Measurements from ENCODE around the gene U2AF2.

U2AF2 gene

DNA sequence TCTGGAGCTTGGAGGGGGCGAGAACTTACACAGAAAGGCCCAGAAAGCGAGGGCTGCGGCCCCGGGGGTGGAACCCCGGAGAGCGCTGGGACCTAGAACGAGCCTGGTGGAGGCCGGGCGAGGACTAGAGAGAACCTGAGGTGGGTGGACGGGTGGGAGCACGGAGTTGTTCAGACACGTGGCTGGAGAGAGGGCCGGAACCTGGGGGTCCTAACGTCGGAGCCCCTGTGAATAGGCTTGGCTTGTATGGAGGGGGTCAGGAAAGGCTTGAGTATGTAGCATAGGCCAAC lies 11.0 kb upstream of the U2AF2 start:
- DNase-seq, result peak in 1 of 4 experiments; percentile 41

DNA sequence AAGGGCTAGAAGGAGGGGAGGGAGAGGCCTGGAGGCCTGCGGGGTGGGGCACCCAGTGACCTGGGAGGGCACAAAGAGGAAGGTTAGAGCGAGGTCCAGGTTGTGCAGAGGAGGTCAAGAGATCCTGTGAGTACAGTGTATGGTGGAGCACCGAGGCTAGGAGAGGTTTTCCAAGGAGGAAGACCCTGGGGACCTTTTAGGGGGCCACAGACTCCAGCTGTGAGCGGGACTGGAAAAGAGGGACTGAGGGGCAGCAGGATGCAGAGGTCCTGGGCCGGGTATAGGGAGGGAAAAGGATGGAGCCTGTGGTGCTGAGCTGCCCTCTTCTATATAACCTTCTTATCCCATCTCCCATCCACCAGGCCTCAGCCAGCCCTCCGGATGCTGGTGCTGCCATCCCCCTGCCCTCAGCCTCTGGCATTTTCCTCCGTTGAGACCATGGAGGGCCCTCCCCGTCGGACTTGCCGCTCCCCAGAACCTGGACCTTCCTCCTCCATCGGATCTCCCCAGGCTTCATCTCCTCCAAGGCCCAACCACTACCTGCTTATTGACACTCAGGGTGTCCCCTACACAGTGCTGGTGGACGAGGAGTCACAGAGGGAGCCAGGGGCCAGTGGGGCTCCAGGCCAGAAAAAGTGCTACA lies 10.5 kb upstream of the U2AF2 start:
- DNase-seq, result no peak

DNA sequence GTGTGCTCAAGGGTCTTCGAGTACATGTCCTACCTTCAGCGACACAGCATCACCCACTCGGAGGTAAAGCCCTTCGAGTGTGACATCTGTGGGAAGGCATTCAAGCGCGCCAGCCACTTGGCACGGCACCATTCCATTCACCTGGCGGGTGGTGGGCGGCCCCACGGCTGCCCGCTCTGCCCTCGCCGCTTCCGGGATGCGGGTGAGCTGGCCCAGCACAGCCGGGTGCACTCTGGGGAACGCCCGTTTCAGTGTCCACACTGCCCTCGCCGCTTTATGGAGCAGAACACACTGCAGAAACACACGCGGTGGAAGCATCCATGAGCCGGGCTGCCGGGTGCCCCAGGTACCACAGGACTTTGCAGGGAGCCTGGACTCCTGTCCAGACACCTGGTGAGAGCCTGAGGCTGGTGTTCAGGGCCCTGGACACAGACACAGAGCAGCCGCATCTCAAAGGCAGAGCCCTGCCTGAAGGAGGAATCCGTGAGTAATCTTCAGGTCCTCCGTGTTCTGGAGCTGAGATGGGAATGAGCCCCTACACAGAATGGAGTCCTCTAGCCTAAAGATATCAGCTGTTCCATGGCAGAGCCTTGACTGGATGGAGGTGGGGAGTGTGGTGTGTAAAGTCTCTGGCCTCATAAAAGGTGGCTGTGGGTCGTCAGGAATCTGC lies 9.9 kb upstream of the U2AF2 start:
- no peak for DNase-seq

DNA sequence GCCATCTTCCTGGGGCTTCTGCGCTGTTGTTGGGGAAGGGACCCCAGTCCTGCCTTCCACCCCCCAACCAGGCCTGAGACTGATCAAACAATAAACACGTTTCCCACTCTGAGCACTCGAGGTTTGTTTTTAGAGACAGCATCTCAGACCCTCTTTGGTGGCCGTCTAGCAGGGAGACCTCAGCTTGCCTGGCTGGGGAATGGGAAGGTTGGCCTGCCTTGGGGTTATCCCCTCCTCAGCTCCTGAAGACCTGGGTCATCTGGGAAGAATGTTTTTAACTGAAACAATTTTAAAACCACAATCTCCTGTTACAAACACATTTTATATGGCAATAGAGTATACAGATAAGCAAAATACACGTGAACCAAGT lies 9.3 kb upstream of the U2AF2 start:
- no peak for DNase-seq

DNA sequence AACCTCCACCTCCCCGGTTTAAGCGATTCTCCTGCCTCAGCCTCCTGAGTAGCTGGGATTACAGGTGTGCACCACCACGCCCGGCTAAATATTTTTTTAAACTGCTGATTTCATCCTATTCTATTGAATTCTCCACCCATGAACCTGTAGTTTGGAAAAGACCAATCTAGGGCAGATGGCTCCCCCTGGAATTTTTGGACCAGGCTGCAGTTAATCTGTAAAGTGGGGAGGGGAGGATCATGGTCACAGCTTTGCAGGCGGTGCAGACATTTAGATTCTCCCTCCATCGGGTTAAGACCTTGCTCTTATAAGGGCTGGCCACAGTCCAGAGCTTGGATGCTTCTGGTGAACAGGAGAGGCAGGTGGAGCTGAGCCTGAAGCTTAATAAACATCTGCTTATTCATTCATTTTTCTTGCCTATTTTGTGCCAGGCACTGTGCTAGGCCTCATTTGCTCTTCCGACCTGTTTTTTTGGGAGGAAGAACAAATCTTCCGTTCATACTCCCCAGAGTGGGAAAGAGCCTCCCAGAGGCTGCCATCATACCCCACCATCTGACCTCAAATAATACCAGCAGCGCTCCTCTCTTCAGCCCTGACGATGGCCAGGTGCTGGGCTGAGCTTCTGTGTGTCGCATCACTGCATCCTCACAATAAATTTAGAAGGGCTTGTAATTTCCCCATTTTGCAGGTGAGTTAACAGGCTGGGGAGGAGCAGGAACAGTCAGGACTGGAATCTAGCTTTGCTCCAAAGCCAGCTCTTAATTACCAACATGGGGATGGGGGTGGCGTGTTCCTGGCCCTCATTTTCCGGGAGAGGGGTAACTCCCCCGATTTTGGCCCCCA lies 7.7 kb upstream of the U2AF2 start:
- no peak for DNase-seq

DNA sequence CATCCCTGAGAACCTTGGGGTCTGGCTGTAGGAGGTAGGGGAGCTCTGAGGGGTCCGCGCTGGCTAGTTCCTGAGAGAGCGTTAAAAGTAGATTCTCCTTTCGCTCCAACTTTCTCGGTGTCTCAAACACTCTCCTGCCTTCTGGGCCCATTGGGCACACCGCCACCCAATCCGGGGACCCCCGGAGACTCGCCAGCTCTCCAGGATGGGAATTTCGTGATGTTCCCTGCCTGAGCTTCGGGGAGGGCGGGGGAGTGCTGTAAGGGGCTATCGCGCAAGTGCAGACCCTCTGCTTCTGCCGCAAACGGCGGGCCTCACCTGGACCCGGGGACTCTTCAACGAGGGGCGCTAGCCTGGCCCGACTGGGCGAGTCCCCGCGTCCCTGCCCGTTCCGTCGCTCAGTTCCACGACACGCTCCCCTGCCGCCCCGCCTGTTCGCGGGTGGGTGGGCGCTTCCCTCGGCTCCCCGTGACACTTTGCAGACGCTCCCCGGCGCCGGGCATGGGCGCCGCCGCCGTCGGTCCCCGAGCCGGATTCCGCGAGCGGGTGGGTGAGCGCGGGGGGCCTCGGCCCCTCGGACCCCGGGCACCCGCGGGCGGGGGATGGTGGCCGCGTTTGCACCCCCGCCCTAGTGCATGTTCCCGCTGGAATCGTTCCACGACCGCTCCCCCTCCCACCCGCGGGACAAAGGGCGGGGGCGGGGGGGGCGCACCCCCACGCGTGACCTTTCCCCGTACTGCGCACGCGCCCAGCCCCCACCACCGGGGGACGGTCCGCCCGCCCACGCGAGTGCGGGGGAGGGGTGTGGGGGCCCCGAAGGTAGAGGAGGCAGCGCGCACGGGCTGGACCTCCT lies 6.9 kb upstream of the U2AF2 start, which contains the start of gene CCDC106:
CCDC106 (plus strand) TSS at position 481 of the 853 bp plus-strand sequence. CDS start 835 bp downstream, outside the sequence.
- peak; percentile 50 to 82 (median 66) for DNase-seq

DNA sequence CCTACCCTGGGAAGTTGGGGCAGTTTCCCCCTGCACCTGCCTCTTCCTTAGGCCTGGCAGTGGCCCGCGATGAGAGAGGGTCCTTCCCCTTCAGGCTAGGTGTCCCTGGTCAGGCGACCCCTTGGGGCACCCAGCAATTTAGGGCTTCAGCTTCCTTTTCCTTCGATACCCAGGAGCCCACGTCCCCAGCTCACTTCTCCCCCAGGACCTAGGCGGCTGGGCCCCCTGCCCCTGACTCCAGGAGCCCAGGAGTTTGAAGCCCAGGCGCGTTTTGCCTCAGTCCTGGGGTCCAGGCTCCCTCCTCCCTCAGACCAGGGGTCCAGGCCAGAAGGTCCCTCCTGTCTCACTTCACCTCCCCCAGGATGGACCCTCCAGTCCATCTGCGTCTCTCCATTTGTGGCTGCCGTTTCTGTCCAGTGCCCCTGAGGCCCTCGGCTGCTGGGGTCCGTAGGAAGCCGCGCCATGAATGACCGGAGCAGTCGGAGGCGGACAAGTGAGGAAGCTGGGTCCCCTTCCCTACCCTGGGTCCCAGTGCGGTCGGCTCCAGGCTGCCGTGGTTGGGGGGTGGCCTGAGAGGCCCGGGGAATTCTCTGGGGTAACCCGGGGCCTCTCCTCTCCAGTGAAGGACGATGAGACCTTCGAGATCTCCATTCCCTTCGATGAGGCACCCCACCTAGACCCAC lies 6.1 kb upstream of the U2AF2 start:
- peak in 1 of 4 experiments; percentile 25 for DNase-seq

DNA sequence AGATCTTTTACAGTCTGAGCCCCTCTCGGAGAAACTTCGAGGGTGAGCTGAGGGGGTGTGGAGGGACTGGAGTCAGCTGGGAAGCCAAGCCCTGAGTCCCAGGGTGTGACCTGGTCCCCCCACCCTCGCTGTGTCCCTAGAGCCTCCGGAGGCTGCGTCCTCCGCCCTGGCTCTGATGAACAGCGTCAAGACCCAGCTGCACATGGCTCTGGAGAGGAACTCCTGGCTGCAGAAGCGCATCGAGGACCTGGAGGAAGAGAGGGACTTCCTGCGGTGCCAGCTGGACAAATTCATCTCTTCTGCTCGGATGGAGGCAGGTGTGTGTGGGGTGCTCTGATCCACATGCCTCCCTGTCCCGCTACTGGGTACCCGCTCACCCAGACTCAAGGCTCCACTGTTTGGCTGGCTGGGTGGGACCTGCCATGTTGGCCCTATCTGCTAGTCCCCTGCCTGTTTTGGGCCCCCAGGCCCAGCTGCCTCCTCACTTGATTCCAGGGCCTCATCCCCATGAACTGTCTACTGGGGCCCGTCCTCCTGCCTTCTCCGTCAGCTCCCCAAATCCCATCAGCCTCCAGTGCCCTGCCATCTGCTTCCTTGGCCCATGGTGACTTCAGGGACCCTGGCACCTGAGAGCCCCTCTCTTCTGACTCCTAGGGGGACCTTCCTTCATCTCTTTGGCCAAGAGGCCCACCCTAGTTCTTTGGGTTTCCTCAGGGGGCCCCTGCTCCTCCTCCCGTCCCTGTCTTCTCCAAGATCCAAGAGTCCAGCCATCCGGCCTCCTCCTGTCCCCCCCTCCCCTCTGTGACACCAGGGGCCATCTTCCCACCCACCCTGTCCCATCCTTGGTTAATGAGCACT lies 5.3 kb upstream of the U2AF2 start:
- no peak for DNase-seq

DNA sequence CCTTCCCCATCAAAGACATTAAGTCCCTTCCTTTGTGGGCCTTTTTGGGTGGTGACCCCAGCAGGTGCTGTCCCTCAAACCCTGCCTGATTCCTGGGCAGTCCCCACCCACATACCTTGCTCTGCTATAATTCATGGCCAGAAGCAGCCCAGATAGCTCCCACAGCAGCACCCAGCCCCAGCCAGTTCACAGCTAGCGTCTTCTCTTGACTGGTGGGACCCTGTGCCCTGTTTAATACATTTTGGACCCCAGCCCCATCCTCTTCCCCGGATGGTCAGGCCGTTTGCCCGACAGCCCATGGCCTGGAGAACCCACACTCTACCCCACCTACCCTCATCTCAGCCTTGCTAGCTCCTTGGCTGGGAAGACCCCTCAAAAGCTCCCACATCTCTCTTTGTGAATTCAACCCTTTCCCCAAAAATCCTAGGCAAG lies 4.7 kb upstream of the U2AF2 start:
- DNase-seq, result no peak

DNA sequence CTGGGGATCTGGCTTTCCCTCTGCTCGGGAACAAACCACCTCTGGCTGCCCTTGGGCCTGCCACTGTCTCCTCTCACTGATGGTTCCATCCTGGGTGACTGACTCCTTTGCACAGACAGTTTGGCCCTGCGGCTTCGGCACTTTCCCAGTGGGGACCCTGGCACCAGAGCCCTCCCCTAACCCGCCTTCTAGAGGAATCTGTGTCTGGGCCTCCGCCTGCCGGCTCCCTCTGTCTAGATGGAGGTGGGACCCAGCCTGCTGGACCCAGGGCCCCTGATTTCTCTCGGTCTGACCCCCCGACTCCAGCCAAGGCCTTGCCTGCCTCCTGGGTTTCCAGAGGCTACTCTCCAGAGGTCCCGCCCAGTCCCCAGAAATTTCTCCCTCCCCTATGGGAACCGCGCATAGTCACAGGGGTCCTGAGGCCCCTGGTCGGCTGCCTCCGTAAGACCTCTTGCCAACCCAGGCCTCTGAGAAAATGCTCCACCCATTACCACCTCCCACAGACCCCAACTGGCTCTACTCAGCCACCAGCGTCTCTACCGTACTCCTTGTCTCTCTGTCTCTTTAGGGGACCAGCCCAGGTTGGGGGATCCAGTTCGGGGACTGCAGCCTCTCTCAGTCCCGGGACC lies 4.1 kb upstream of the U2AF2 start:
- no peak for DNase-seq

DNA sequence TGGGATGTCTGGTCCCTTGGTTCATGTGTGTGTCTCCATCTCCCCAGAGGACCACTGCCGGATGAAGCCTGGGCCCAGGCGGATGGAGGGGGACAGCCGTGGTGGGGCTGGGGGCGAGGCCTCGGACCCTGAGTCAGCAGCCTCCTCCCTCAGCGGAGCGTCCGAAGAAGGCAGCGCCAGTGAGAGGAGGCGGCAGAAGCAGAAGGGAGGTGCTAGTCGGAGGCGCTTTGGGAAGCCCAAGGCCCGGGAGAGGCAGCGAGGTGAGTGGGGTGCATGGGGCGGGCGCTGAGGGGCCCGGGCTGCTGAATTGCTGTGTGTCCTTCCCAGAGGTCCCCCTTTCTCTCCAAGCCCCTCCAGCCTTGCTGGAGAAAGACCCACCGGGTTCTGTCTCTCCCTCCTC lies 3.6 kb upstream of the U2AF2 start:
- no peak for DNase-seq

DNA sequence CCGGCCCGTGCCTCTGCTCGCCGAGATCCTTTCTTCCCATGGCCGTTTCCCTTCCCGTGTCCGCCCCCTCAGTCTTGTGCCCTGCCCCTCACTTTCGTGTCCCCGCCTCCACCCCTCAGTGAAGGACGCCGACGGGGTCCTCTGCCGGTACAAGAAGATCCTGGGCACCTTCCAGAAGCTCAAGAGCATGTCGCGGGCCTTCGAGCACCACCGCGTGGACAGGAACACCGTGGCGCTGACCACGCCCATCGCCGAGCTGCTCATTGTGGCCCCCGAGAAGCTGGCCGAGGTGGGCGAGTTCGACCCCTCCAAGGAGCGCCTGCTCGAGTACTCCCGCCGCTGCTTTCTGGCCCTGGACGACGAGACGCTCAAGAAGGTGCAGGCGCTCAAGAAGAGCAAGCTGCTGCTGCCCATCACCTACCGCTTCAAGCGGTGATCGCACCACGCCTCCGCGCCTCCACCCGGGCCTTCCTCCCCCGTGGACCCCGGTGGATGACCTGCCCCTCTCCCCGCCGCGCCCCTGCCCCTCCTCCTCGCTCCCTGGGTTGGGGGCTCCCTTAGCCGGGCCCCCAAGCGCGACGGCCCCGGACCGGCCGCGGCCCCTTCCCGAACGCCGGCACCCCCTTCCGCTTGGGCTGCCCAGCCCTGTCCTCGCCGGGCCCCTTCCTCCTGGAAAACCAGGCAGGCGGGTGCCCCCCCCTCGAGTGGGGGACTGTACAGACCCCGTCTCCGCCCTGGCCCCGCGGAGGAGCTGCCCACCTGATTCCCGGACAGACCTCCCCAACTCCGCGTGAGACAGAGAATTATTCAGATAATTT lies 2.3 kb upstream of the U2AF2 start:
- DNase-seq, result no peak

DNA sequence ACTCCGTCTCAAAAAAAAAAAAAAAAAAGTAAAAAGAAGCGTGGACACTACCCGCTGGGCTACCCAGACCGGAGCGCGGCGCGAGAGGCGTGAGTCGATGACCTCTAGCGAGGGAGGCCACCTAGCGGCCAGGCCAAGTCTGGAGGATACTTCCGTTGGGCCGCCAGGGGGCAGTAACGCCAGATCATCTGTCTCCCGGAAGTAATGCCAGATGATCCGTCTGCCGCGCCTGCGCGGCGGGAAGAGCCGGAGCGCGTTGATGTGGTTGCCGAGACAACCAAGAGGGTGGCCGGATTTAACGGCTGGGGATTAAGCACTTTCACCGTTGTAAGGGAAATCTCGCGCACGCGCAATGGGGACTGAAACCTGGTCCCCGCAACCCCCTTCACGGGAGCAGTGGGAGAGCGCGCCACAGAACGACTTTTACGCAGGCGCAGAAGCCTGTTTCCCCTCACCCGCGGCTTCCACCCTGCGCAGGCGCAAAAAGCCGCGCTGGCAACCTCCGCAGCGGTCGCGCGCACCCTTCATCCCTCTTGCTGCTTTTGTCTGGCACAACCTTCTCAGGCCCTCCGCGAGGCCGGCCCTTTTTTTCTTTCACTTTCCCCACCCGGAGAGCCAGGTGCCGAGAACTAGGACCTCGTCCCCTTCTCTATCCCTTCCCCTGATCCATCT lies 1.0 kb upstream of the U2AF2 start:
- peak; percentile 99 for DNase-seq

DNA sequence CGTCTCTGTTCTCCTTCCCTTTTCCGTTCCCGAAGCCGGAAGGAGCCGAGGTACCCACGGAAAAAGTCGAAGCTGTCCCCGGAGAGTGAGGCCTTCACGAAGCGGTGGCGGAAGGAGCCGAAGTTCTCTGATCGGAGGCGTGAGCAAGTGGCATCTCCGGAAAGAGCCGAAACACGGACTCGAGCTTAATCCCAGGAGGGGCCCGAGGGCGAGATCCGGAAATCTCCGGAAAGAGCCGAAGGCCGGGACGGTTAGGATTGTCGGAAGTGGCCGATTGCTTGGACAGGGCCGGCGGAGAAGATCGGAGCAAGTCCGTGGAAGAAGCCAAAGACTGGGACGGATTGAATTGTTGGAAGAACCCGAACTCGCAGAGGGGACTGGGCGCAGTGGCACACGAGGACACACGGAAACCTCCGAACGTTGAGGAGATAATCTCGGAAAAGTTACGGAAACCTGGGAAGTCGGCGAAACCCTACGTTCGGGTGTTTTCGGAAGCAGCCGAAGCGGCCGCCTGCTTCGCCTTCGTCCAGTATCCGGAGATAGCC lies 440 bp upstream of the U2AF2 start:
- DNase-seq, result peak; percentile 100

DNA sequence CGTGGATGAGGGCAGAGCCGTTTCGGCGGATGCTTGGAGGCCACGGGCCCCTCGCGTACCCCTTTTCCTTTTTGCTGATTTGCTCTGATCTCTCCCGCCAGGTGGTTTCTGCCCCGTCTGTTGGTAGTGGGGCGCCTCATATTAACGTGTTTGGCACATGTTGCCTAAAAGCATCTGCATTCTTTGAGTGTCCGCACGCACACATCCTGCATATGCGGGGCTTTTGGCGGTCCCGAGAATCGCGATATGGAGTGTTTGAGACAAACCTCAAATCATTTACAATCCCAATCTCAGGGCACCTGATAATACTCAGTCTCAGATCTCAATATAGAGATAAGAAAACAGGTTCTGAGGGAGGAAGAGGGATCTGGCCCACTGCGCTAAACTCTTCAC lies 809 bp downstream of the U2AF2 start:
- no peak for DNase-seq

DNA sequence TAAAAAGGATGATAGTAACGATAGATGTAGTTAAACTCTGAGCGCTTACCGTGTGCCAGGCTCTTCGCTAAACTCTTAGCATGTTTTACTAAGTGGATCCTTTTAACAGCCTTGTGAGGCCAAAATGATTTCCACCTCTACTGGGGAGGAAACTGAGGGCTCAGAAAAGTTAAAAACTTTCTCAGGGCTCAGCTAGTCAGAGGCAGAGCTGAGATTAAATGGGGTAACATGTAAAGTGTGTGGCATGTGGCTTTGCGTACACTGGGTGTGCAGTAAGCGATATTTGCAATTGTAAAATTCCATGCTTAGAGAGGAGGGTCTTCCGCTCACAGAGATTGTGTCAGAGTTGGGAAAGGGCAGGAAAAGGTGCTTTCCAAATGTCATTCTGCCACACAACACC lies 1.7 kb downstream of the U2AF2 start:
- no peak for DNase-seq

DNA sequence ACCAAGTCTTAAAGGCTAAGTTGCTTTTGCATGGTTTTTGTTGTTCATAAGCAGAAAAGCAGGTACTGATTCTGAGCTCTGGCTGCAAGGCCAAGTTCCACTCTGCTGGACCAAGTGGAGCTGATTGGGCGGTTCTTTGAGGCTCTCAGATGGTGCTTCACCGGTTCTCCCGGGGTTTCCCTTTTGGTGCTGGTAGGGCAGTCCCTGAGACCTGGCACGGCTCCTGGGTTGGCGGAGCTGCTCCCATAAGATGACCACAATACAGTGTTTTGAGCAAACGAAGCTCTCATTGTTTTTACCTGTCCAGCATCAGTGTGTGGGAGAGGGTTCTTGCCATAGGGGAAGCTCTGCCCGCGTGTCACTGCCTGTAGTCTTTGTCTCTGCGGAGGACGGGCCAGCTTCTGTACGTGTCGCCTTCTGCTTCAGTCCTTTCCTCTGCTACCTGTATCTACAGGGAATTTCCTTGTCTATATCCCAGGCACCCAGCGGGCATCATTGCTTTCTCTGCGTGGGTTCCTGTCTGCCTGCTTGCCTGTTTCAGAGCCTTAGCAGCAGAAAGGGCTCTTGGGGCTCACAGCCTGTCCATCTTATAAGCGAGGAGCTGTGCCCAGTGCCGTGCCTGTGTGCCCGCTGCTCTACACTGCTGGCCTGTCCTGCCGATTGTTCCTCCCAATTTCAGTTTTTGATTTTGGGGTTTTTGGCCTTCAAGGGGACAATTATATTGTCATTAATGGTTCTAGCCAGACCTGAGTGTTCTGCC lies 2.3 kb downstream of the U2AF2 start:
- DNase-seq, result no peak

DNA sequence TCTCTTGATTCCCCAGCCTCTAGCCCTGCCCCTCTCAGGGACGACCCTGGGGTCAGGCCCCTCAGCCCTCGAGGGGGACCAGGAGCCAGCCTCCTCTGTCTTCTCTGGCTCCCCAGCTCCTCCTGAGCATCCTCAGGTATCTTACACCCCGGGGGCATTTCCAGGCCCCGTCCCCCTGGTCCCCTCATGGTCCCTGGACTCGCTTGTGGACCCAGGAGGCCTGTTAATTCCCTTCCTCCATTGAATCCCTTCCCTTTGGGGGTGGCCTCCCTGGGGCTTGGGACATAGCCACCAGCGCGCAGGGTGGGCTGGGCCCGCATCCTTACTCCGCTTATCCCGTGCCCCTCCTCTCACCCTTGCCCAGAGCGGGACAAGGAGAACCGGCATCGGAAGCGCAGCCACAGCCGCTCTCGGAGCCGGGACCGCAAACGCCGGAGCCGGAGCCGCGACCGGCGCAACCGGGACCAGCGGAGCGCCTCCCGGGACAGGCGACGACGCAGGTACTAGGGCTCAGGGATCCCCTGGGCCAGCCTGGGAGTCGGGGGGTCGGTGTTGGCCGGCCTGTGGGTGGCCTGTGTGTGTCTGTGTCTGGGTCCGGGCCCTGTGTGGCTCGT lies 4.1 kb downstream of the U2AF2 start:
- no peak for DNase-seq
